ENCODE data around the gene ERGIC3.
"Not testable (repeated sequence)": the region's sequence is repeated elsewhere in the genome, so short reads cannot be mapped to it uniquely, and the experiment has no call there.

ERGIC3 gene

GRCh38 chr20:35510951-35511735 lies 30.7 kb upstream of the ERGIC3 start:
- peaks cover 2% of the 10 kb centered on the region for H3K4me1 Mint-ChIP-seq (ENCODE audit: low read depth)
- H3K9me3 Mint-ChIP-seq = no peaks in the 10 kb centered on the region
- peaks cover 37% of the 10 kb centered on the region for H3K36me3 Mint-ChIP-seq (ENCODE audit: low read depth)
- DNase-seq (ENCODE audit: low spot score) = no peak
- H3K27ac Mint-ChIP-seq = no peak overlapping the region
- H3K4me3 Mint-ChIP-seq = no peak overlapping the region
- no peaks in the 10 kb centered on the region for H3K27me3 Mint-ChIP-seq (ENCODE audit: low read depth)

- H3K36me3 Mint-ChIP-seq (ENCODE audit: low read depth) = peaks cover 36% of the 10 kb centered on the region
- no peak overlapping the region for H3K4me3 Mint-ChIP-seq
- H3K27me3 Mint-ChIP-seq (ENCODE audit: low read depth) = no peaks in the 10 kb centered on the region
- DNase-seq (ENCODE audit: low spot score) = no peak
- no peaks in the 10 kb centered on the region for H3K9me3 Mint-ChIP-seq
- peaks cover 2% of the 10 kb centered on the region for H3K4me1 Mint-ChIP-seq (ENCODE audit: low read depth)
- H3K27ac Mint-ChIP-seq = no peak overlapping the region
Measured at GRCh38 chr20:35511814-35512420, 30.0 kb upstream of the ERGIC3 start.

GRCh38 chr20:35514371-35514932 lies 27.4 kb upstream of the ERGIC3 start:
- Mint-ChIP-seq H3K36me3 (ENCODE audit: low read depth) (peaks cover 24% of the 10 kb centered on the region), H3K27ac (no peak overlapping the region), H3K9me3 (no peaks in the 10 kb centered on the region), H3K4me1 (ENCODE audit: low read depth) (no peaks in the 10 kb centered on the region), H3K27me3 (ENCODE audit: low read depth) (no peaks in the 10 kb centered on the region), H3K4me3 (no peak overlapping the region)
- no peak for DNase-seq (ENCODE audit: low spot score)

GRCh38 chr20:35515341-35515740 lies 26.5 kb upstream of the ERGIC3 start:
- H3K27ac Mint-ChIP-seq = no peak overlapping the region
- no peak for DNase-seq (ENCODE audit: low spot score)
- H3K4me1 Mint-ChIP-seq (ENCODE audit: low read depth) = no peaks in the 10 kb centered on the region
- no peak overlapping the region for H3K4me3 Mint-ChIP-seq
- H3K9me3 Mint-ChIP-seq = no peaks in the 10 kb centered on the region
- no peaks in the 10 kb centered on the region for H3K27me3 Mint-ChIP-seq (ENCODE audit: low read depth)
- H3K36me3 Mint-ChIP-seq (ENCODE audit: low read depth) = peaks cover 19% of the 10 kb centered on the region

GRCh38 chr20:35515949-35516645 lies 25.8 kb upstream of the ERGIC3 start:
- Mint-ChIP-seq H3K27me3 (ENCODE audit: low read depth) (no peaks in the 10 kb centered on the region), H3K9me3 (no peaks in the 10 kb centered on the region), H3K27ac (no peak overlapping the region), H3K4me1 (ENCODE audit: low read depth) (no peaks in the 10 kb centered on the region), H3K36me3 (ENCODE audit: low read depth) (peaks cover 17% of the 10 kb centered on the region), H3K4me3 (no peak overlapping the region)
- DNase-seq (ENCODE audit: low spot score) = no peak

- no peak for DNase-seq (ENCODE audit: low spot score)
- H3K4me1 Mint-ChIP-seq (ENCODE audit: low read depth) = no peaks in the 10 kb centered on the region
- H3K27ac Mint-ChIP-seq = no peak overlapping the region
- H3K27me3 Mint-ChIP-seq (ENCODE audit: low read depth) = no peaks in the 10 kb centered on the region
- no peak overlapping the region for H3K4me3 Mint-ChIP-seq
- H3K9me3 Mint-ChIP-seq = no peaks in the 10 kb centered on the region
- H3K36me3 Mint-ChIP-seq (ENCODE audit: low read depth) = peaks cover 9% of the 10 kb centered on the region
Measured at GRCh38 chr20:35517125-35517524, 24.8 kb upstream of the ERGIC3 start.

GRCh38 chr20:35517767-35518166 lies 24.1 kb upstream of the ERGIC3 start:
- not testable (repeated sequence) for DNase-seq (ENCODE audit: low spot score)

GRCh38 chr20:35518955-35519354 lies 22.9 kb upstream of the ERGIC3 start:
- DNase-seq (ENCODE audit: low spot score) = no peak
- H3K27me3 Mint-ChIP-seq (ENCODE audit: low read depth) = no peaks in the 10 kb centered on the region
- H3K27ac Mint-ChIP-seq = no peak overlapping the region
- no peaks in the 10 kb centered on the region for H3K4me1 Mint-ChIP-seq (ENCODE audit: low read depth)
- H3K36me3 Mint-ChIP-seq (ENCODE audit: low read depth) = peaks cover 7% of the 10 kb centered on the region
- H3K4me3 Mint-ChIP-seq = no peak overlapping the region
- no peaks in the 10 kb centered on the region for H3K9me3 Mint-ChIP-seq

More at GRCh38 chr20:35517767-35518166, 24.1 kb upstream of the ERGIC3 start:
- H3K36me3 Mint-ChIP-seq (ENCODE audit: low read depth); H3K27ac Mint-ChIP-seq; H3K27me3 Mint-ChIP-seq (ENCODE audit: low read depth); H3K9me3 Mint-ChIP-seq; H3K4me3 Mint-ChIP-seq; H3K4me1 Mint-ChIP-seq (ENCODE audit: low read depth): not testable (repeated sequence)

- H3K9me3 Mint-ChIP-seq = no peaks in the 10 kb centered on the region
- H3K4me3 Mint-ChIP-seq = no peak overlapping the region
- no peaks in the 10 kb centered on the region for H3K27me3 Mint-ChIP-seq (ENCODE audit: low read depth)
- no peaks in the 10 kb centered on the region for H3K4me1 Mint-ChIP-seq (ENCODE audit: low read depth)
- H3K27ac Mint-ChIP-seq = no peak overlapping the region
- DNase-seq (ENCODE audit: low spot score) = no peak
- H3K36me3 Mint-ChIP-seq (ENCODE audit: low read depth) = no peaks in the 10 kb centered on the region
Measured at GRCh38 chr20:35523298-35523888, 18.5 kb upstream of the ERGIC3 start.

- Mint-ChIP-seq H3K36me3 (ENCODE audit: low read depth) (no peaks in the 10 kb centered on the region), H3K9me3 (no peaks in the 10 kb centered on the region), H3K27me3 (ENCODE audit: low read depth) (no peaks in the 10 kb centered on the region), H3K27ac (no peak overlapping the region), H3K4me1 (ENCODE audit: low read depth) (no peaks in the 10 kb centered on the region), H3K4me3 (no peak overlapping the region)
- no peak for DNase-seq (ENCODE audit: low spot score)
Measured at GRCh38 chr20:35525639-35526038, 16.2 kb upstream of the ERGIC3 start.

- Mint-ChIP-seq H3K4me3 (no peak overlapping the region), H3K36me3 (ENCODE audit: low read depth) (no peaks in the 10 kb centered on the region), H3K9me3 (no peaks in the 10 kb centered on the region), H3K27me3 (ENCODE audit: low read depth) (no peaks in the 10 kb centered on the region), H3K4me1 (ENCODE audit: low read depth) (no peaks in the 10 kb centered on the region), H3K27ac (no peak overlapping the region)
- no peak for DNase-seq (ENCODE audit: low spot score)
Measured at GRCh38 chr20:35527122-35527769, 14.6 kb upstream of the ERGIC3 start.

- Mint-ChIP-seq H3K9me3 (no peaks in the 10 kb centered on the region), H3K27me3 (ENCODE audit: low read depth) (no peaks in the 10 kb centered on the region), H3K4me1 (ENCODE audit: low read depth) (no peaks in the 10 kb centered on the region), H3K4me3 (no peak within 1 kb of the TSS), H3K36me3 (ENCODE audit: low read depth) (no peaks in the 10 kb centered on the region), H3K27ac (no peak within 1 kb of the TSS)
- no peak for DNase-seq (ENCODE audit: low spot score)
Measured at GRCh38 chr20:35529552-35529951, 12.3 kb upstream of the ERGIC3 start, which contains the start of gene C20orf173. C20orf173 (minus strand) TSS chr20:35529652; CDS start chr20:35529373, 279 bp downstream.

GRCh38 chr20:35539756-35540212 lies 2.1 kb upstream of the ERGIC3 start:
- Mint-ChIP-seq H3K9me3 (no peaks in the 10 kb centered on the region), H3K36me3 (ENCODE audit: low read depth) (peaks cover 3% of the 10 kb centered on the region), H3K27me3 (ENCODE audit: low read depth) (no peaks in the 10 kb centered on the region), H3K4me3 (peak overlapping the region; percentile 25), H3K27ac (no peak overlapping the region), H3K4me1 (ENCODE audit: low read depth) (peaks cover 14% of the 10 kb centered on the region)
- DNase-seq (ENCODE audit: low spot score) = peak; percentile 20
